ENCODE measurements around the gene RUSC2. TPM values are rescaled to one million over a fixed set of nuclear protein-coding genes. Genes with fewer than 3 reads are reported as not detected.
"Not testable (repeated sequence)": the region's sequence is repeated elsewhere in the genome, so short reads cannot be mapped to it uniquely, and the experiment has no call there.

RUSC2 gene
- total and polyA plus RNA-seq, 7 donors: 34.4 to 101 (median 53.9) TPM

GRCh38 chr9:35470894-35471293 lies 19.0 kb upstream of the RUSC2 start:
- Histone ChIP-seq H3K4me3 (no peak overlapping the region), H3K36me3 (ENCODE audit: insufficient read depth in 1 of 2, low read depth in 1 of 2) (no peaks in the 10 kb centered on the region), H3K4me1 (no peaks in the 10 kb centered on the region), H3K9me3 (no peaks in the 10 kb centered on the region), H3K27ac (no peak overlapping the region), H3K27me3 (ENCODE audit: insufficient read depth in 3 of 3, low read length in 2 of 3) (peaks cover 0 to 3% (median 0%) of the 10 kb centered on the region in 3 donors)
- no peak for DNase-seq
- no peak for ATAC-seq
- intact Hi-C loops (cut with DNase I): loop anchor here (10.0 kb wide), 3 partner anchors 86 to 566 kb away; no protein-coding TSS in a partner anchor
- no peak for TF ChIP-seq CTCF (IDR thresholded peaks at IDR 0.05)
- WGBS, 3 donors: 90 to 94% (median 93%) methylated on average over 4 of the region's 4 CpGs

GRCh38 chr9:35476596-35476995 lies 13.3 kb upstream of the RUSC2 start:
- Histone ChIP-seq H3K27me3 (ENCODE audit: insufficient read depth in 3 of 3, low read length in 2 of 3) (no peaks in the 10 kb centered on the region), H3K4me3 (no peak overlapping the region), H3K9me3 (no peaks in the 10 kb centered on the region), H3K4me1 (no peaks in the 10 kb centered on the region), H3K27ac (no peak overlapping the region), H3K36me3 (ENCODE audit: insufficient read depth in 1 of 2, low read depth in 1 of 2) (no peaks in the 10 kb centered on the region)
- ATAC-seq: no peak
- no peak for DNase-seq
- no peak for TF ChIP-seq CTCF (IDR thresholded peaks at IDR 0.05)
- 71 to 75% (median 73%) methylated on average over 8 of the region's 8 CpGs for WGBS, 3 donors
- intact Hi-C loops (cut with DNase I): loop anchor here (5.0 to 10.0 kb wide), 4 partner anchors 92 to 572 kb away; partner anchors contain the start of gene ATOSB (in 1 of the 2)

GRCh38 chr9:35477211-35477855 lies 12.6 kb upstream of the RUSC2 start:
- peak; percentile 88 for TF ChIP-seq CTCF (IDR thresholded peaks at IDR 0.05)

GRCh38 chr9:35478871-35479270 lies 11.0 kb upstream of the RUSC2 start:
- TF ChIP-seq CTCF (IDR thresholded peaks at IDR 0.05): no peak
- no peak for ATAC-seq

More at GRCh38 chr9:35477211-35477855, 12.6 kb upstream of the RUSC2 start:
- H3K27ac ChIP-seq; H3K4me3 ChIP-seq; H3K27me3 ChIP-seq (ENCODE audit: insufficient read depth in 3 of 3, low read length in 2 of 3); H3K4me1 ChIP-seq; H3K36me3 ChIP-seq (ENCODE audit: insufficient read depth in 1 of 2, low read depth in 1 of 2); H3K9me3 ChIP-seq: not testable (repeated sequence)
- intact Hi-C loops (cut with DNase I): loop anchor here (1.0 to 10.0 kb wide), 5 partner anchors 93 to 573 kb away; partner anchors contain the start of gene ATOSB (in 1 of the 2)
- DNase-seq (peak in 1 of 2 donors; percentile 31), ATAC-seq (peak; percentile 89 to 93 (median 90))
- 19 to 24% (median 20%) methylated on average over 5 of the region's 5 CpGs for whole genome bisulfite sequencing, 3 donors

More at GRCh38 chr9:35478871-35479270, 11.0 kb upstream of the RUSC2 start:
- Histone ChIP-seq H3K4me1 (no peaks in the 10 kb centered on the region), H3K27ac (no peak overlapping the region), H3K4me3 (no peak overlapping the region), H3K36me3 (ENCODE audit: insufficient read depth in 1 of 2, low read depth in 1 of 2) (no peaks in the 10 kb centered on the region), H3K27me3 (ENCODE audit: insufficient read depth in 3 of 3, low read length in 2 of 3) (no peaks in the 10 kb centered on the region), H3K9me3 (no peaks in the 10 kb centered on the region)
- 68 to 81% (median 78%) methylated on average over 1 of the region's 1 CpG for WGBS, 3 donors
- intact Hi-C loops (cut with DNase I): loop anchor here (5.0 to 10.0 kb wide), 4 partner anchors 94 to 574 kb away; partner anchors contain the start of gene ATOSB (in 1 of the 2)
- DNase-seq: no peak
